Left forelimb (tissue), 1 donor: ENCODE results near the gene AQP1.

Source experiments
- DNase-seq: peaks from one replicate; pipeline ENCODE4 v3.0.0-alpha.2; 2018; ENCODE audit warnings: low spot score

AQP1 gene

DNA sequence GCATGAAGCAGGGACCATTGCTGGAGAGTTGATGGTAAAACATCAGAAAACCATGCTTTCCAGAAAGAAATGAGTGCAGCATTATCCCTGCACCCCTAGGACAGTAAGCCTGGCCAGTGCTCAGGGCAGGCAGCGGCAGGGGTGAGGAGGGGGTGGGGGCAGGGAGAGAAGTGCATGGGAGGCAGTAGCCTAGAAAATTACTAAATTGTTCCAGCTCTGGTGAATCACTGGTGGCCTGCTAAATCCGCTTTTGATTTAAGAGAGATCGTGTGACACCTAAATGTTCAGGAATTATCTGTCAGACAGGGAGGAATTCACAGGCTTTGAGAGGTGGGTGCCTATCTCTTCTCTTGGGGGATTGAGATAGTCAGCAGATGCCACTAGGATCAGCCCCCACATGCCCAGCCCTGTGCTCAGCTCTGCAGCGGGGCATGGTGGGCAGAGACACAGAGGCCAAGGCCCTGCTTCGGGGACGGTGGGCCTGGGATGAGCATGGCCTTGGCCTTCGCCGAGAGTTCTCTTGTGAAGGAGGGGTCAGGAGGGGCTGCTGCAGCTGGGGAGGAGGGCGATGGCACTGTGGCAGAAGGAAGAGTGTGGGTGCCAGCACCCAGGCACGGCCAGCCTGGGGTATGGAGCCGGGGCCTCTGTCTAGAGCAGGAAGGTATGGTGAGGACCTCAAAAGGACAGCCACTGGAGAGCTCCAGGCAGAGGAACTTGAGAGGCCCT, 5.0 kb upstream of the AQP1 start:
- no peak for DNase-seq

DNA sequence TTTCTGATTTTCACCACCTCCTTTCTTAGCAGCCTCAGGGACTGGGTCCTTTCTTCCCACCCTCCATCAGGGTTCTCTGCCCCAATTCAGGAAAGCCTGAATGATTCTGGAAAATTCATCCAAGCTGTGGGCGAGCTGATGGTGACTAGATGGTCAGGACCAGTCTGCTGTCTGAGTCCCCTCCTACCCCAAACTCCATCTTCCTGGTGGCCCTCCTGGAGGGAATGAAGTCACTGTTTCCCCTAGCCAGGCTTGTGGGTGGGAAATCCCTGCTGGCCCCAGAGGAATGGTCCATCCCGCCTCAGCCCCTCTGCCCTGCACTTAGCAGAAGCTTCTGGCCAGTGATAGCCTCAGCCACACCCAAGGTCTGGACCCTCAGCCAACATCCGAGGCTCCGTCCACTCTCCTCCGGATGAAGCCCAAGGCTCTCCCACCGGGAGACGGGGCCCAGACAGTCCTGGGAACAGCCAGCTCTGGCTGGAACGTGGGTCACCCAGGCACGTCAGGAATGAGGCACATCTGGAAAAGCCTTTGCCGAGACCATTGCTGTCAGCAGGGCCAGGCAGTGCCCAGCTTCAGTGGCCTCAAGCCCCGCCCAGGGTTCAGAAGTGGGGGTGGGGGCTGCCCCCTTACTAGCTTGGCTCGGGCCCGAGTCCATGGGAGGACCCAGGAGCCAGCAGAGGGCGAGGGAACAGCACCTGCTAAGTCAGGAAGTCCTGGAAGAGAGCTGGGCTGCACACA, 4.0 kb upstream of the AQP1 start:
- DNase-seq: no peak

DNA sequence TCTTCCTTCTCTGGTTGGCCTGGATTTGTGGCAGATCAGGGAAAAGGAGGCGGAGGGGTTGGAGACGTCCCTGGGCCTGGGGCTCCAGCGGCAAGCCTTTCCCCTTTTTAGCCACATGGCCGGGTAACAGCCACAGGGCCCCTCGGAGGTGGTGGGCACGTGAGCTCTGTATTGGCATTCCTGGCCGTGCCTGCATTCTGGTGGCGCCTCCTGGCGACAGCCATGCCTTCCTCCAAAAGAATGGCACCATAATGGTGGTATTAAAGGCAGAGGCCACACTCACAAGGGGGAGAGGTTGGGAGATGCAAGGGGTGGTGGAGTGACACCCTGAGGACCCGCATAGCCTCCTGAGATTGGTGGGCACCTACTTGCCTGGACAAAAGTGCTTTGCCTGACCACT, 3.0 kb upstream of the AQP1 start:
- no peak for DNase-seq

DNA sequence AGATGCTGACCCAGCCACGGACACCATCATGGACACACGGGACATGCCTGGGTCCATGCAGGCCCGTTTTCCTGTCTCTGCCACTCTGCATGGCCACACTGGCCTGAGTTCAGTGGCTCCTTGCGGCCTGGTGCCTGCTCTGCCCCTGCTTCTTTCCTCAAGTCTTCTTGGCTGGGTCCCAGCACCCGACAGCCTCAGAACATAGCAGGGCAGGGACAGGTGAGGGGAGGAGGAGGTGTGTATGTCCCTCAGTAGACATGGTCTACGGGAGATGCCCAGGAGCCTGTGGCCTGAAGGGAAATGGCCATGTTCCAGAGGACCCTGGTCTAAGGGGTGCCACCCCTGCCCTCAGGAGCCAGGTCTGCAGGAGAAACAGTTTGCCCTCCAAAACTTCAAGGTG, 2.2 kb upstream of the AQP1 start:
- DNase-seq: no peak

DNA sequence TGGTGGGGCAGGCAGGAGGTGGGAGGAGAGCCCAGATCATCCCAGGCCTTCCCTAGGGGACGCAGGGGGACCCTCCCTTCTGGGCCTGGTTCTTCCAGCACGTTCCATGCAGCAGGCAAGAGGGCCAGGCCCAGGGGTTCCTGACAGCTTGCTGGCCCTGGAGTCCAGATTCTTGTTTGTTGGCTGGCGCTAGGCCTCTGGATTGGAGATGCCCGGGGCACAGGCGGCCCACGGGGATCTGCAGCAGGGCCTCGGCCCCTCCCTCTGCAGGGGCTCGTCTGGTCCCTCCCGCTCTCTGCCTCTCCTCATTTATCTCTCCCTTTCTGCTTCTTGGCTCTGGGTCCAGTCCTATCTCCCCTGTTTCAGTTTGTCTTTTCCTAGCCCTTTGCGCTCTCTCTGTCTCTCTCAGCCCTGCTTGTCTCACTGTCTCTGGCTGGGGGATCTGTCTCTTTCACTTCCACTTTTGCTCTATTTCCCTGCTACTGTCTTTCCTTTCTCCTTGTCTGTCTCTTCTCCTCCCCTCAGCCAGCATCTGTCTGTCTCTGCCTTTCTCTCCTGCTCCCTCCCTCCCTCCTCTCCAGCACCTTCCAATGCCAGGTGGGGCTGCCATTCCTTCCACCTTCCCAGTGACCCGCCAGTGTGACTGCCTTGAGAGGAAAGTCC, 1.1 kb upstream of the AQP1 start:
- DNase-seq: no peak

DNA sequence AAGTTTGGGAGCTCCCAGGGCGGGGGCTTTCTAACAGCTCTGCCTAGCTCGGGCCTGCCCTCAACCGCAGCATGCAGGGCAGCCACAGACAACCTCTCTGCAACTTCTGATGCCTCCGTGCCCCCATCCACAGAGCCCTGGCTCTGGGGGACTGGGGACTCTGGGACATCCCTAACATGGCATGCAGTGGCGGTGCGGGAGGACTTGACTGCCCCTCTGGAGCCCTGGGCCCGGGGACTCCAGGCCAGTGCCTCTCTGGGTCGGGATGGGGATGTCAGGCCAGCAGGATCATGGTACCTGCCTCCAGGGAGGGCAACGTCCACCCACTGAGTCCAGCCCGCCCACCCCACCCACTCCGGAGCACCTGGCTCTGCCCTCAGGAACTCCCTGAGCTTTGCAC, 520 bp upstream of the AQP1 start:
- DNase-seq: no peak

DNA sequence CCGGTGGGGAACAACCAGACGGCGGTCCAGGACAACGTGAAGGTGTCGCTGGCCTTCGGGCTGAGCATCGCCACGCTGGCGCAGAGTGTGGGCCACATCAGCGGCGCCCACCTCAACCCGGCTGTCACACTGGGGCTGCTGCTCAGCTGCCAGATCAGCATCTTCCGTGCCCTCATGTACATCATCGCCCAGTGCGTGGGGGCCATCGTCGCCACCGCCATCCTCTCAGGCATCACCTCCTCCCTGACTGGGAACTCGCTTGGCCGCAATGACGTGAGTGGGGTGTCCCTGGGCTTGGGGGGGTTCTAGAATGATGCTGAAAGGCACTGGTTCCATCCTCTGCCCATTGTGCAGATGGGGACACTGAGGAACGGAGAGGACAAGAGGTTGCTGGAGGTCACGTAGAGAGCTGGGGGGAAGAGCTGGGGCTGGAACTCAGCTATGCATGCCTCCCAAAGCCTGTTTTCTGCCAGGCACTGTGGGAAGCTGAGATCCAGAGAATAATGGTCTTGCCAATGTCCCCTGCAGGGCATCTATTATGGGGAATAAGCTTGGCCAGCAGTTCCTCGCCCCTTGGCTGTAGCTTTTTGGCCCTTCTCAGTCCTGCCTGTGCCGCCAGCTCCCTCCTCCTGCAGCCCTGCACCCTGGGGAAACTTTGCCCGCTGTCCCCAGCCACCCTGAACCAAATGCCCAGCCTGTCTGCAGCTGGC, 523 bp downstream of the AQP1 start:
- no peak for DNase-seq

DNA sequence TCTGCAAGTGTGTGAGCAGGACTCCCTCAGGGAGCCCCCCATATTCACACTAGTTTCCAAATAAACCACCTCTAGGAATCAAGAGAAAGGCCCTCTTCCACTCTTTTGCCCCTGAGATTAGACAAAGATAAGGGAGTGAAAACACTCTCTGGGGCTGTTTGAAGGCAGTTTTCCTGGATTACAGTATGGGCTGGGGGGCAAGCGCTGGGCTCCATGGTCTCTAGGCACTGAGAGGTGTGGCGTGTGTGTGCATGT, 1.0 kb downstream of the AQP1 start:
- no peak for DNase-seq

DNA sequence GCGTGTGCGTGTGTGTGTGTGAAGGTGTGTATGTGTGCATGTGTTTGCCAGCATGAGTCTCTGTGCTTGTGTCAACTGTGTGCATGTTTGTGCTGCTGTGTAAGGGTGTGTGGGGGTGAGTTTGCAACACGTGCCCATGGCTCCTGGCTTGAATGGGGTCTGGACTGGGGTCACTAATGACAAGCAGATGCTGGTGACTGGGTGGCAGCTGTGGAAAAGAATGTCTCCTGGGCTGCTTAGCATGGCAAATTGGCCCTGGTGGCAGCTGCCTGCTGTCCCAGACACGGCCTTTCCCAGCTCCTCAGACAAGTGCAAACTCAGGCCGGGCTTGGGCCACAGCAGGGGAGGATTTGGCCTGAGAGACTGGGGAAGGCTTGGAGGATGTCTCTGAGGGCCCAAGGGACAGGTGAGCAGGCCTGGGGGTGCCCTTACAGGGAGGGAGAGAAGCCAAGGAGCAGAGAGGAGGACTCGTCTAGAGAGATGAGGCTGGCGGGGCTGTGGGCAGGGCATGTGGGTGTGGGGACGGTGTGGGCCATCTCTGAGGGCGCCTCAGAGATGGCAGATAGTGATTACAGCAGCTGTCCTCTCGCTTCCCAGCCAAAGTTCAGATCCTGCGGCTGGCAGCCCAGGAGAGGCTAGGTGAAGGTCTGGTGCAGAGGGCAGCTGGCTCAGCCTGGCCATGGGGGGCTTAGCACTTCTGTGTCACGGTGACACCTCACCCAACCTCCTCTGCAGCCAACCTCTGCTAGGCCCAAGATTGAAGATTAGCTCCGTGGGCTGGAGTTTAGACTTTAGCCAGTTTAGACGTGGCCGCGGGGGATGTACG, 1.5 kb downstream of the AQP1 start:
- no peak for DNase-seq

DNA sequence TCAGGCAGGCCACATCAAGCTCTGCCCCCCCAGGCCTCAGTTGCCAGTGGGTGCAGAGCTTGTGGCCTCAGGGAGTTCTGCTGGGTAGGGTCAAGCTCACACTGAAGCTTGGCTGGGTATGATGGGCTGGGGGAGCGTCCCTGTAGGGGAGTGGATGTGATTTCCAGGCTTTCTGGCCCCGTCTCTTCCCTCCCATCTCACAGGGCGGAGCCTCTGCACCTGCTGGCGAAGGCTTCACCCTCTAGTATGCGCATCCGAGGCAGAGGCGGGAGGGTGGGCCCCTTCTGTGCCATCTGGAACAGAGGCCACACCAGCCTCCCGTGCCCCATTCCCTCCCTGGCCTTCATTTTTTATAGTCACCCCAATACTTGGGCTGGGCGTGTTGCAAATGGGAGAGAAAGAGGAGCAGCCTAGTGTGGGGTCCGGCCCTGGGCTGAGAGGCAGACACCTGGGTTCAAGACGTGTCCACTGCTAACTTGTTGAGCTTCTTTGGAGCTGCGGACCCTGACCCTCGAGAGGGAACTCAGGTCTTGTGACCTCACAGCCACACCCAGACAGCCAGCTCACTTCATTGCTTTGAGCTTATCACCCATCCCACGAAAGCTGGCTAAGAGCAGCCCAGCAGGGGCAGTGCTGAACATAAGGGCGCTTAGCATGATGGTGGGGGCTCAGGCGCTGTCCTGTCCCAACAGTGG, 2.3 kb downstream of the AQP1 start:
- no peak for DNase-seq

DNA sequence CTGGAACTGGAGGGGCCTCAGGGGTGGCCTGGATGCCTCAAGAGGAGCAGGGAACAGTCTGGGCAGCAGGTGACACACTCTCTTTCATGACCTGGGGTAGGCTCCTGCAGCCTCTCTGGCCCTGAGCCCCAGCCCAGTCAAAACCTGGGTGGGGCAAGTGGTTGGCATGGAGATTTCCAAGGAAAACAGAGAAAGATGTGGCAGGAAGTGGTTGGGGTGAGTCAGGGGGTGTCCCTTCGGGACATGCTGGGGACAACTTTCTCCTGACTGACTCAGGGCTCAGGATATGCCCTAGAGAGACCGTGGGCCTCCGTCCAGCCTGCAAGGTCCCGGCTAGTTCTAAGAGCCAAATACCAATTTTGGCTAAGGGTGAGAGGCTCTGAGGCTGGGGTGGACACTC, 2.9 kb downstream of the AQP1 start:
- DNase-seq: no peak

DNA sequence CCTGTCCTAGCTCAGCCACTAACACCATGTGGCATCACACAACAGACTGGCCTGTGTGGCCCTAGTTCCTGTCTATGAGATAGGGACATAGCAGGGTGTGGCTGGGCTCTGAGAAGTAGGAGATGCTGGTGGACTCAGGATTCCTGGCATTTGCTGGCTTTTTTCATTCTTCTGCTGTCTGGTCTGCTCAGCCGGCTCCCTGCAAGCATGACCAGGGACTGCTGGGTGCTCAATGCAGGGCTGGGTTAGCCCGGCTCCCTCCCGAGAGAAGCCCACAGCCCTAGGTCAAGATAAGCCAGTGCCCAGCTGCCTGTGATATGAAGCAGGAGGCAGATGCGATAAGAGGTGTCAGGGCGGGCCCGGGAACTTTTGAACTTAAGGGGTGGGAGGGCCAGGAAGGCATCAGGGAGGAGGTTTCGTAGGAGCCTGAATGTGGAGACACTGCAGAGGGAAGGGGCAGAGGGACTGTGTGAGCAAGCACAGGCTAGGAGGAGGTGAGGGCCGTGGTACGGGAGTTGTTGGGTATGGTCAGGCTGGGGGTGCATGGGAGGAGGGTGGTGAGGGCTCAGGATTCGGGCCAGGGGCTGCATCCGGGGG, 3.5 kb downstream of the AQP1 start:
- no peak for DNase-seq

DNA sequence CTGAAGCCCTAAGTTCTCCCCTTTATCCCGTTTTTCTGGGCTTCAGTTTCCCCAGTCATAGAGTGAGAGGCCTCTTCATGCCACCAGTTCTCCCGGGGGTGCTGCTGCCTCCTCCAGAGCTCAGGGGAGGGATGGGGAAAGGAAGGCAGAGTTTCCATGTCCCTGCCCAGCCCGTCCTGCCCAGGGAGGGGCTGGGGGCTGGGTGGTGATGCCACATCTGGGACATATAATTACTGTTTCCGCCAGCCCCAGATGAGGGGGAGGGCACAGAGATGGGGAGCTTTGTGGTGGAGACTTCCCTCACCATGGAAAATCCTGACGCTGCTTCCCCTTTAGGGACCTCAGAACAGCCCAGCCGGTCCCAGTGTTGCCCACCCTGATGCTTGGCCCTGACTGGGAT, 4.1 kb downstream of the AQP1 start:
- no peak for DNase-seq

DNA sequence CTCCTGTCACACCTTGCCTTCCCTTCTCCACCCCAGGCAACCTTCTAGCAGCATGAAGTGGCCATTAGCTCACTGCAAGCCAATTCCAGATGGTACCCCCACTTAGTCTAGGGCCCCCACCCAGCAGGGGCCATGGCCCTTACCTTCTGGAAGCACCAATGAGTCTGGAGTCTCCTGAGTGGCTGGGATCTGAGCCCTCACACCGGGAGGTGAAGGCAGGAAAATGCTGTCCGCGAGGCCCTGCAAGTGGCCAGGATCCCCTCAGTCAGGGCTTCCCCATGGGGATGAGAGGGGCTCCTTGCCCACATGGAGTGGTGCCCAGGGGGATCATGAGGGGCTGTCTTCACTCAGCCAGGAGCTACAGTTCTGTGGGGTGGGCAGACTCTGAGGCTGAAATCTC, 4.6 kb downstream of the AQP1 start:
- DNase-seq: no peak

DNA sequence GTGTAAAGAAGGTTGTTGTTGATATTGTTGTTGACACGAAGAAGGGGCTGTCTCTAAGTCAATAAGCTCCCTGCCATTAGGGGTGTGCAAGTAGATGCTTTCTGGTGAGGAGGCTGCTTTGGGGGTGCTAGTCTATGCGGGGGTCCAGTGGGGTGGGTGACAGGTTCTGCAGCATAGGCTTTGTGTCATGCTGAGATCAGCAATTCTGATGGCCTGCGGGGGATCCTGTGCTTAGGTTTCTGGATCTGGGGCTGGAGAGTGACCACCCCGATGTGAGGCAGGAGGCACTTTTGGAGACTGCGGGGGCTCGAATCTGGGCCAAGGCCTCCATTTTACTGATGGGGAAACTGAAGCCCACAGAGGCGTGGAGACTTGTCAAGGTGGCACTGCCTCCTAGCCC, 5.1 kb downstream of the AQP1 start:
- no peak for DNase-seq

DNA sequence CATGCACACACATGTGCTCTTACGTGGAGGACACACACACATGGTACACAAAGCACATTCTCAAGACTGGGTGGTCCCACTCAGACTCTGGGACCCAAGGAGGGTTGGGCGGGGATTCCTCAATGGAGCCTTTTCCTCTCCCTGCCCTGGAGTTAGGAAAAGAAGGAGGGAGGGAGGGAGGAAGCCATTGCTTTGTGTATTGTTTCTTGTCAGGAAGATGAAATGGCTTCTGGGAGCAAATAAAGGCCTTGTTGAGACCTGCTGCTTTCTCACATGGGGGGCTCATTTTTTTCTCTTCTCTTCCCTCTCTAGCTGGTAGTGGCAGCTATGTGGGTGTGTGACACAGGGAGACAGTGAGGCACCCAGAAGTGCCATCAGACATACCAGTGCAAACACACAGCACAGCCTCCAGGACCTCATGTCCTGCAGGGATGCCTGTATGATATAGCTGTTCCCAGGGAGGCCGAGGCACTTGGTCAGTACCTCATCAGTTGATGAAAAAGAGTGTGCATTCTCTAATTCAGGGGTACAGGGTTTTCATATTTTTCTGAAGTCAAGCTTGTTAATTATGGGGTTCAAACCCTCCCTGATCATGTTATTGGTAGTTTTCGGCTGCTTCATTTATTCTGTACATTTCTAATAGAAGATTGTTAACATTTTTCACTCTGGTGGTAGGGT, 5.7 kb downstream of the AQP1 start:
- DNase-seq: no peak

DNA sequence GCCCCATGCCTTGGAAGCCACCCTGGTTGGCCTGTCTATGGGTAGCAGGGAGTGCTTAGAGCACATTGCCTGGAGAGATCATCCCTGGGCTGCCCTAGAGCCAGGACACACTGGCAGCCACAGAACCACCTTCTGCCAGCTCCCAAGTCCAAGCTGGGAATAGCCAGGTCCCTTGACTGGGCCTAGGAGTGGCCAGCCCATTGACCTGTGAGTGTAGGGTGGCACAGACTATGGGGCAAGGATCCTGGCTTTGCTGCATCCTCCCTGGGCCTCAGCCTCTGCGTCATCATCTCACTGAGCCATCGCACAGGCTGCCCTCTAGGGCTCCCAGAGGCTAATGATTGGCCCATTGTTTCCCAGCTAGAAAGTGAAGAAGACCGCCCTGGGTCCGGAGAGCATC, 7.0 kb downstream of the AQP1 start:
- no peak for DNase-seq

DNA sequence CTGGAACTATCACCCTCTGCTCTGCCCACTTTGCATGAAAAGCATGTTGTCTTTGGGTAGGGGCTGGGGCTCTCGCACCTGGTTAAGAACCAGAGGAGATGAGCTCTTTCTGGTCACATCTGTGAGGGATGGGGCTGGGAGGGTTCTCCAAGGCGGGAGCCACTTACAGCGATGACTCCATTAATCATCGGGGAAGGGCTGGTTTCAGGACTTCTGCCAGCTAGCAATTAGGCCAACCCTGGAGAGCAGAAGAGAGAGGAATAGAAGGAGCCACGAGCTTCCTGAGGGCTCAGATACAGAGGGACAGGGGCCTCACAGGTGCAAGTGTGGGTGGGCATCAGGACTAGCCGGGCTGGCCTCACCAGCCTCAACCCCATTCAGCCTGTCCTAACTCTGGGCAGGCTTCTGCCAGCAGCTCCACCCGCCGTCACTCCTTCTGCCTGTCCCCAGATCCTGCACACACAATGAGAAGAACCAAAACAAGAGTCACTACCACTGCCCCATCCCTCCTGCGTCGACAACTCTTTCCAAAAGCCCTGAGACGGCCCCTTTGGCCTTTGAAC, 8.4 kb downstream of the AQP1 start:
- peak; percentile 54 for DNase-seq

DNA sequence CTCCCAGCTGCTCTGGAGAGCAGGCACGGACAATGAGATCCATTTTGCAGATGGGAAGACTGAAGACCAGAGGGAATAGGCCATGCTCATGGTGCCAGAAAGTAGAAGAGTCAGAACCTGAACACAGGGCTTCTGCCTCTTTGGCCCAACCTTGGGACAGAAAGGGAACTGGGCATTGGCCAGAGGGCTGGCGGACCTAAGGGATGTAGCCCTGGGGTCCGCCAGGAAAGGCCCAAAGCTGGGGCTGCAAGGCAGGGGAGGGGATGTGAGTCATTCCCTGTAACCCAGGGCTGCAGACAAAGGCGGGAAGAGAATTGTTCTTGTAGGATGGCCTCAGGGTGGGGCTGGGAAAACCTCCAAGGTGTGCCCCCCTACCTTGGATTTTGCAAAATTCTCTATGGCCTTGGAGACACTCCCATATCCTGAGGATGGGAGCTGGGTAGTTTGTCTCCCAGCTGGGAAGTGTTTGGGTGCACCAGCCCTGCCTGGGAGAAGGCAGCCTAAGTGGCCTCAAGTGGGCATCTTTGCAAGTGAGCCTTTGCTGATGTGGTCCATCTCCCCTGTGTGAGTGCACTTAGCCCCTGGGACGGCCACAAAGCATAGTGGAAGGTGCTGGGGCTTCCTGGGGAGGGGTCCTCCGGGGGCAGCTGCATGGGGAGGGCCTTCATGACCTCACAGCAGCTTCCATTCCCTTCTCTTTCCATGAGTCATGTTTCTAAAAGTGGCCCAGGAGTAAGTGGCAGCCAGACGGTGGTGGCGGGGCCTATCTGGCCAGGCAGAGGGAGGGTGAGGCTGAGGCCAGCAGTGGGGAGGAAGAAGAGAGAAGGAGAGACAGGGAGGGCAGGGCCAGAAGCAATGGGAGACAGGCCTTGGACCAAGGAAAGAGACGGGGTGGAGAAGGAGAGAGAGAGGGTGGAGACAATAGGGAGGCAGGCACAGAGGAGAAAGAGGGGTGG, 9.2 kb downstream of the AQP1 start:
- peak; percentile 69 for DNase-seq
